CD14-positive monocyte (primary cell): ENCODE measurements around the gene DCDC2. TPM values are rescaled to one million over a fixed set of nuclear protein-coding genes. Genes with fewer than 3 reads are reported as not detected.

Source experiments
- DNase-seq, 3 donors: peaks; one replicate each; pipeline ENCODE4 v3.0.0-alpha.2; 2011 to 2022
- H2AFZ ChIP-seq: 2 replicates; pipeline ENCODE4 v1.6.0; 2012; ENCODE audit warnings: mild to moderate bottlenecking, low read depth, low read length, inconsistent platforms; ENCODE audit not compliant: insufficient read depth, poor library complexity, severe bottlenecking
- H3K27ac ChIP-seq, 2 donors: 1 replicate in 1 of 2; 2 replicates in 1 of 2; pipeline ENCODE4 v1.5.1; 2012 to 2013; ENCODE audit warnings: low read length in 2 of 2, control low read depth in 1 of 2, inconsistent platforms in 1 of 2, low read depth in 1 of 2, mild to moderate bottlenecking in 1 of 2
- H3K27me3 ChIP-seq, 2 donors: one replicate each; pipeline versions ENCODE4 v1.6.0 to v1.6.1; 2011 to 2013; ENCODE audit warnings: low read length in 2 of 2; ENCODE audit not compliant: control insufficient read depth in 2 of 2, insufficient read depth in 2 of 2
- H3K36me3 ChIP-seq, 2 donors: replicated peaks in 1 of 2; 1 replicate in 1 of 2; 2 replicates in 1 of 2; pipeline versions ENCODE4 v1.5.1 to v1.6.1; 2012 to 2013; ENCODE audit warnings: low read length in 2 of 2, control low read depth in 1 of 2, inconsistent platforms in 1 of 2, mild to moderate bottlenecking in 1 of 2; ENCODE audit not compliant: insufficient read depth in 2 of 2, control insufficient read depth in 1 of 2
- H3K4me1 ChIP-seq, 2 donors: 1 replicate in 1 of 2; 2 replicates in 1 of 2; pipeline versions ENCODE4 v1.5.1 to v1.6.1; 2012 to 2013; ENCODE audit warnings: low read length in 2 of 2, control low read depth in 1 of 2, inconsistent platforms in 1 of 2, mild to moderate bottlenecking in 1 of 2, moderate library complexity in 1 of 2; ENCODE audit not compliant: insufficient read depth in 2 of 2, control insufficient read depth in 1 of 2
- H3K4me2 ChIP-seq: replicated peaks from 2 replicates; pipeline ENCODE3; 2012; ENCODE audit warnings: low read length, moderate library complexity, mild to moderate bottlenecking; ENCODE audit not compliant: poor library complexity, severe bottlenecking; ENCODE audit errors: extremely low read depth
- H3K4me3 ChIP-seq, 3 experiments: fragments of 200-600 bp in 1 of 3; sonication (generic) in 1 of 3; replicated peaks in 1 of 3; 1 replicate in 2 of 3; 2 replicates in 1 of 3; pipeline ENCODE4 v1.5.1; 2011 to 2013; ENCODE audit warnings: low read length in 3 of 3, mild to moderate bottlenecking in 3 of 3, control low read depth in 2 of 3, low read depth in 2 of 3, inconsistent platforms in 1 of 3, moderate library complexity in 1 of 3
- H3K79me2 ChIP-seq: 2 replicates; pipeline ENCODE4 v1.6.0; 2012; ENCODE audit warnings: mild to moderate bottlenecking, control low read depth, inconsistent platforms, low read length, moderate library complexity; ENCODE audit not compliant: insufficient read depth
- H3K9ac ChIP-seq: 2 replicates; pipeline ENCODE4 v1.6.0; 2017; ENCODE audit warnings: low read length, mild to moderate bottlenecking; ENCODE audit not compliant: insufficient read depth, poor library complexity, severe bottlenecking
- H3K9me3 ChIP-seq, 2 donors: replicated peaks in 1 of 2; 1 replicate in 1 of 2; 2 replicates in 1 of 2; pipeline versions ENCODE4 v1.5.1 to v1.6.1; 2012 to 2013; ENCODE audit warnings: low read length in 2 of 2, control low read depth in 1 of 2; ENCODE audit not compliant: control insufficient read depth in 1 of 2, insufficient read depth in 1 of 2
- H4K20me1 ChIP-seq: 2 replicates; pipeline ENCODE4 v1.6.0; 2012; ENCODE audit warnings: mild to moderate bottlenecking, low read length, control low read depth, moderate library complexity; ENCODE audit not compliant: insufficient read depth
- H3K27ac Mint-ChIP-seq, 7 donors: one replicate each; pipeline ENCODE4 v1.8.0; 2020; ENCODE audit warnings: mild to moderate bottlenecking in 7 of 7, mixed read lengths in 7 of 7, moderate library complexity in 6 of 7, inconsistent platforms in 2 of 7
- H3K27me3 Mint-ChIP-seq, 3 donors: one replicate each; pipeline ENCODE4 v1.8.0; 2021 to 2022; ENCODE audit warnings: low read depth in 3 of 3, mild to moderate bottlenecking in 3 of 3, mixed read lengths in 3 of 3, moderate library complexity in 3 of 3, inconsistent platforms in 1 of 3
- H3K36me3 Mint-ChIP-seq, 2 donors: one replicate each; pipeline ENCODE4 v1.8.0; 2020; ENCODE audit warnings: mixed read lengths in 2 of 2, inconsistent platforms in 1 of 2, mild to moderate bottlenecking in 1 of 2
- H3K4me1 Mint-ChIP-seq: one replicate; pipeline ENCODE4 v1.8.0; 2020; ENCODE audit warnings: mild to moderate bottlenecking, mixed read lengths
- H3K4me3 Mint-ChIP-seq, 2 donors: one replicate each; pipeline ENCODE4 v1.8.0; 2020; ENCODE audit warnings: mild to moderate bottlenecking in 2 of 2, mixed read lengths in 2 of 2, moderate library complexity in 1 of 2
- H3K9me3 Mint-ChIP-seq, 7 donors: one replicate each; pipeline ENCODE4 v1.8.0; 2020 to 2022; ENCODE audit warnings: mixed read lengths in 7 of 7, mild to moderate bottlenecking in 6 of 7, moderate library complexity in 6 of 7, inconsistent platforms in 2 of 7
- WGBS: methylation state at CpG from one replicate; pipeline ENCODE4 v1.1.5; 2013; ENCODE audit warnings: missing lambda C conversion rate; ENCODE audit not compliant: insufficient coverage; 5-methylcytosine and 5-hydroxymethylcytosine counted together
- intact Hi-C, 2 donors: fragments of 100-400 bp; cut with micrococcal nuclease; formaldehyde crosslinking; loops; one replicate each; pipeline versions ENCODE4 v1.15.0 to v1.15.1; 2023
- polyA plus RNA-seq, 3 donors: library from polyadenylated mRNA; depleted of rRNA in 1 of 3; unstranded in 2 of 3; stranded (reverse) in 1 of 3; fragments of 300-500 nt in 2 of 3; fragments of >200 nt in 1 of 3; fragmentation: Illumina TruSeq in 2 of 3; gene quantifications; 1 replicate in 2 of 3; 2 replicates in 1 of 3; pipeline ENCODE4 v1.2.3, GENCODE V29; 2012 to 2021
- TF ChIP-seq, protein P1 (sequence below): fragments of 200-600 bp; IDR thresholded peaks from one replicate; pipeline ENCODE4 v1.8.0; 2022; ENCODE audit warnings: antibody characterized with exemption, mild to moderate bottlenecking

DCDC2 gene
- polyA plus RNA-seq, 3 donors: not detected

DNA sequence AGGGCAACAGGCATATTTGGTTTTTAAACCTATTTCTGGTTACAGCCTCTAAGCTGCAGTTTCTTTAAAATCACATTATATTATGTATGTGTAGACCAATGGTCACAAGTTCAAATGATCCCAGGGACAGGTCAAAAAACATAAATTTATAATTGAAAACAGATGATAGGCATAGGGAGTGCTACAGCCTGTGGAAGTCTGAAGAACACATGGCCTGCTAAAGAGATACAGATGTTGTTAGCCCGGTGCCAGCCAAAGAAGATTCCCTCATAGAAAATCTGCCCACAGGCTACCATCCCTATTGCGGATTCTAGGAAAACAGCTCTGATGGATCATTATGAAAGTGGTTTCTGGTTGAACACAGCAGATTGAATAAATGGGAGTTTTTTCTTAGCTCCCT lies 166.5 kb downstream of the DCDC2 start:
- no peaks in the 10 kb centered on the region for H4K20me1 ChIP-seq
- no peak for DNase-seq
- TF ChIP-seq, protein P1, sequence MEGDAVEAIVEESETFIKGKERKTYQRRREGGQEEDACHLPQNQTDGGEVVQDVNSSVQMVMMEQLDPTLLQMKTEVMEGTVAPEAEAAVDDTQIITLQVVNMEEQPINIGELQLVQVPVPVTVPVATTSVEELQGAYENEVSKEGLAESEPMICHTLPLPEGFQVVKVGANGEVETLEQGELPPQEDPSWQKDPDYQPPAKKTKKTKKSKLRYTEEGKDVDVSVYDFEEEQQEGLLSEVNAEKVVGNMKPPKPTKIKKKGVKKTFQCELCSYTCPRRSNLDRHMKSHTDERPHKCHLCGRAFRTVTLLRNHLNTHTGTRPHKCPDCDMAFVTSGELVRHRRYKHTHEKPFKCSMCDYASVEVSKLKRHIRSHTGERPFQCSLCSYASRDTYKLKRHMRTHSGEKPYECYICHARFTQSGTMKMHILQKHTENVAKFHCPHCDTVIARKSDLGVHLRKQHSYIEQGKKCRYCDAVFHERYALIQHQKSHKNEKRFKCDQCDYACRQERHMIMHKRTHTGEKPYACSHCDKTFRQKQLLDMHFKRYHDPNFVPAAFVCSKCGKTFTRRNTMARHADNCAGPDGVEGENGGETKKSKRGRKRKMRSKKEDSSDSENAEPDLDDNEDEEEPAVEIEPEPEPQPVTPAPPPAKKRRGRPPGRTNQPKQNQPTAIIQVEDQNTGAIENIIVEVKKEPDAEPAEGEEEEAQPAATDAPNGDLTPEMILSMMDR: no peak
- no peak overlapping the region for H3K9ac ChIP-seq
- H3K4me3 ChIP-seq: no peak overlapping the region
- no peaks in the 10 kb centered on the region for H3K27me3 ChIP-seq
- intact Hi-C loops: no loop called here
- no peaks in the 10 kb centered on the region for H3K4me1 Mint-ChIP-seq
- H3K9me3 Mint-ChIP-seq: peaks cover 0 to 7% (median 3%) of the 10 kb centered on the region in 7 donors
- no peak overlapping the region for H2AFZ ChIP-seq
- H3K4me1 ChIP-seq: no peaks in the 10 kb centered on the region
- no peaks in the 10 kb centered on the region for H3K36me3 Mint-ChIP-seq
- H3K27ac Mint-ChIP-seq: no peak overlapping the region
- peaks cover 0 to 3% (median 0%) of the 10 kb centered on the region in 3 donors for H3K27me3 Mint-ChIP-seq
- no peak overlapping the region for H3K4me2 ChIP-seq
- no peaks in the 10 kb centered on the region for H3K9me3 ChIP-seq
- H3K79me2 ChIP-seq: no peaks in the 10 kb centered on the region
- WGBS: no CpG with 5 or more reads among the region's 2 CpGs
- no peak overlapping the region for H3K27ac ChIP-seq
- H3K36me3 ChIP-seq: no peaks in the 10 kb centered on the region
- H3K4me3 Mint-ChIP-seq: no peak overlapping the region

DNA sequence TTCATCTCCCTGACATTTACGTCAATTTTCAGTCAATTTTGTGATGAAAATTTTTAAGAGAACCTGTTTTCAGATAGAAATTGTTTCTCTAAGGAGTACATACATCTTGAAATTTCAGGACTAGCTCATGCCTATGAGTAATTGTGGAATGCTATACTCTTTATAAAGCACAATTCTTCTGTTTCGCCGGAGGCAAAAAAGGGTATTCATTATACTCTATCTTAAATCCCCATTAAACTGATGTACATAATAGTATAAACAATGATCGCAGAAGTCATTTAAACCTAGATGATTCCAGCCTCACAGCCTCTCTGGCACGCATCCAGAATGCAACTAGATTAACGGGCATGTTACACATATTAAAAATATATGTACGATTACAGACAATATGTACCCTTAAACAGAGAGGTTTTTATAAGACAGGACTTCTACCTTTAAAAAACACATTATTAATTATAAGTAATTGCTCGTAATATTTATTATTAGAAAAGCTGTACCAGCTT lies 169.2 kb downstream of the DCDC2 start:
- Histone ChIP-seq H3K4me3 (no peak overlapping the region), H3K27me3 (no peaks in the 10 kb centered on the region)

More for the DNA sequence above, 169.2 kb downstream of the DCDC2 start:
- H3K9ac ChIP-seq: no peak overlapping the region
- H3K79me2 ChIP-seq: no peaks in the 10 kb centered on the region
- no peak overlapping the region for H3K27ac Mint-ChIP-seq
- peaks cover 0 to 3% (median 0%) of the 10 kb centered on the region in 3 donors for H3K27me3 Mint-ChIP-seq
- no peaks in the 10 kb centered on the region for H3K9me3 ChIP-seq
- no peak overlapping the region for H3K27ac ChIP-seq
- intact Hi-C loops: no loop called here
- H3K4me3 Mint-ChIP-seq: no peak overlapping the region
- no peaks in the 10 kb centered on the region for H4K20me1 ChIP-seq
- TF ChIP-seq, protein P1: no peak
- H3K4me1 ChIP-seq: no peaks in the 10 kb centered on the region
- H3K9me3 Mint-ChIP-seq: peaks cover 0 to 9% (median 3%) of the 10 kb centered on the region in 7 donors
- DNase-seq: no peak
- no peaks in the 10 kb centered on the region for H3K4me1 Mint-ChIP-seq
- no peaks in the 10 kb centered on the region for H3K36me3 Mint-ChIP-seq
- H3K36me3 ChIP-seq: no peaks in the 10 kb centered on the region
- WGBS: no CpG with 5 or more reads among the region's 8 CpGs
- no peak overlapping the region for H2AFZ ChIP-seq
- no peak overlapping the region for H3K4me2 ChIP-seq
